ENCODE data around the gene SHMT2. TPM values are rescaled to one million over a fixed set of nuclear protein-coding genes. Genes with fewer than 3 reads are reported as not detected.

SHMT2 gene
- total RNA-seq, 1 donor from 2014 or later, result 413 TPM

GRCh38 chr12:57229046-57229633, 371 bp upstream of the SHMT2 start:
- TF ChIP-seq CTCF (IDR thresholded peaks at IDR 0.05; ENCODE audit: insufficient read depth, low read length, severe bottlenecking), result no peak
- DNase-seq (ENCODE audit: low read depth) (no peak), FAIRE-seq (no peak)
- Histone ChIP-seq H3K36me3 (ENCODE audit: control insufficient read depth, insufficient read depth, low read length) (peaks cover 32% of the 10 kb centered on the region), H3K27me3 (ENCODE audit: control insufficient read depth, insufficient read depth, low read length) (peaks cover 10% of the 10 kb centered on the region), H3K4me3 (ENCODE audit: low read depth, low read length) (peak overlapping the region; percentile 90)

- TF ChIP-seq CTCF (IDR thresholded peaks at IDR 0.05; ENCODE audit: insufficient read depth, low read length, severe bottlenecking), result no peak
- DNase-seq (ENCODE audit: low read depth) (no peak), FAIRE-seq (no peak)
- Histone ChIP-seq H3K27me3 (ENCODE audit: control insufficient read depth, insufficient read depth, low read length) (peaks cover 5% of the 10 kb centered on the region), H3K4me3 (ENCODE audit: low read depth, low read length) (peak overlapping the region; percentile 90), H3K36me3 (ENCODE audit: control insufficient read depth, insufficient read depth, low read length) (peaks cover 38% of the 10 kb centered on the region)
Observed at GRCh38 chr12:57230381-57231155, 1.1 kb downstream of the SHMT2 start.

GRCh38 chr12:57231276-57232021, 1.9 kb downstream of the SHMT2 start:
- Histone ChIP-seq H3K36me3 (ENCODE audit: control insufficient read depth, insufficient read depth, low read length) (peaks cover 38% of the 10 kb centered on the region), H3K4me3 (ENCODE audit: low read depth, low read length) (no peak overlapping the region), H3K27me3 (ENCODE audit: control insufficient read depth, insufficient read depth, low read length) (peaks cover 2% of the 10 kb centered on the region)
- DNase-seq (ENCODE audit: low read depth) (no peak), FAIRE-seq (no peak)
- TF ChIP-seq CTCF (IDR thresholded peaks at IDR 0.05; ENCODE audit: insufficient read depth, low read length, severe bottlenecking), result no peak

GRCh38 chr12:57232156-57232756, 2.7 kb downstream of the SHMT2 start:
- Histone ChIP-seq H3K27me3 (ENCODE audit: control insufficient read depth, insufficient read depth, low read length) (no peaks in the 10 kb centered on the region), H3K36me3 (ENCODE audit: control insufficient read depth, insufficient read depth, low read length) (peaks cover 38% of the 10 kb centered on the region), H3K4me3 (ENCODE audit: low read depth, low read length) (no peak overlapping the region)
- FAIRE-seq, result no peak
- TF ChIP-seq CTCF (IDR thresholded peaks at IDR 0.05; ENCODE audit: insufficient read depth, low read length, severe bottlenecking), result no peak
- DNase-seq (ENCODE audit: low read depth), result no peak

GRCh38 chr12:57233357-57234232, 4.1 kb downstream of the SHMT2 start:
- H3K36me3 ChIP-seq (ENCODE audit: control insufficient read depth, insufficient read depth, low read length), result peaks cover 38% of the 10 kb centered on the region
- no peak for TF ChIP-seq CTCF (IDR thresholded peaks at IDR 0.05; ENCODE audit: insufficient read depth, low read length, severe bottlenecking)
- FAIRE-seq (no peak), DNase-seq (ENCODE audit: low read depth) (no peak)
- H3K4me3 ChIP-seq (ENCODE audit: low read depth, low read length), result no peak overlapping the region
- H3K27me3 ChIP-seq (ENCODE audit: control insufficient read depth, insufficient read depth, low read length), result no peaks in the 10 kb centered on the region

Data from bronchial epithelial cell (primary cell).